Measurements from ENCODE around the gene FAM236C.
"Not testable (repeated sequence)": the region's sequence is repeated elsewhere in the genome, so short reads cannot be mapped to it uniquely, and the experiment has no call there.

DNA sequence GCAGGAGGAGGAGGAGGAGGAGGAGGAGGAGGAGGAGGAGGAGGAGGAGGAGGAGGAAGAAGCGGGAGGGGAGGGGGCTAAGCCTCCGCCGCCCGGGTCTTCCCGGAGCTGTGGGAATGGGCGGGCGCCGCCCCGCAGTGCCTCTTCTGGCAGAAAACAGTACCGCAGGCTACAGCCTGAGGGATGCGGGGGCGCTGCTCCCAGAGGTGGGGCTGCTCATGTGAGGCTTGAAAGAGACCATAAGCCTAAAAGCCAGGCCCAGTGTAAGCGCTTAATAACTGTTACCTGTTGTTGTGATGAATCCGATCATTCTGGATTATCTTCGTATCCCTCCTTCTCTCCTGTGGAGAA lies 31.4 kb downstream of the FAM236C start, which contains the start of gene DMRTC1:
- not testable (repeated sequence) for TF ChIP-seq CTCF, POLR2AphosphoS5 (IDR thresholded peaks at IDR 0.05)

Data from upper lobe of left lung (tissue), 4 donors.